CD14-positive monocyte (primary cell): Measurements from ENCODE around the gene CGREF1. TPM values are rescaled to one million over a fixed set of nuclear protein-coding genes. Genes with fewer than 3 reads are reported as not detected.

ENCODE experiments used
- DNase-seq, 3 donors: peaks; one replicate each; pipeline ENCODE4 v3.0.0-alpha.2; 2011 to 2022
- H2AFZ ChIP-seq: 2 replicates; pipeline ENCODE4 v1.6.0; 2012; ENCODE audit warnings: mild to moderate bottlenecking, low read depth, low read length, inconsistent platforms; ENCODE audit not compliant: insufficient read depth, poor library complexity, severe bottlenecking
- H3K27ac ChIP-seq, 2 donors: 1 replicate in 1 of 2; 2 replicates in 1 of 2; pipeline ENCODE4 v1.5.1; 2012 to 2013; ENCODE audit warnings: low read length in 2 of 2, control low read depth in 1 of 2, inconsistent platforms in 1 of 2, low read depth in 1 of 2, mild to moderate bottlenecking in 1 of 2
- H3K27me3 ChIP-seq, 2 donors: one replicate each; pipeline versions ENCODE4 v1.6.0 to v1.6.1; 2011 to 2013; ENCODE audit warnings: low read length in 2 of 2; ENCODE audit not compliant: control insufficient read depth in 2 of 2, insufficient read depth in 2 of 2
- H3K36me3 ChIP-seq, 2 donors: replicated peaks in 1 of 2; 1 replicate in 1 of 2; 2 replicates in 1 of 2; pipeline versions ENCODE4 v1.5.1 to v1.6.1; 2012 to 2013; ENCODE audit warnings: low read length in 2 of 2, control low read depth in 1 of 2, inconsistent platforms in 1 of 2, mild to moderate bottlenecking in 1 of 2; ENCODE audit not compliant: insufficient read depth in 2 of 2, control insufficient read depth in 1 of 2
- H3K4me1 ChIP-seq, 2 donors: 1 replicate in 1 of 2; 2 replicates in 1 of 2; pipeline versions ENCODE4 v1.5.1 to v1.6.1; 2012 to 2013; ENCODE audit warnings: low read length in 2 of 2, control low read depth in 1 of 2, inconsistent platforms in 1 of 2, mild to moderate bottlenecking in 1 of 2, moderate library complexity in 1 of 2; ENCODE audit not compliant: insufficient read depth in 2 of 2, control insufficient read depth in 1 of 2
- H3K4me2 ChIP-seq: replicated peaks from 2 replicates; pipeline ENCODE3; 2012; ENCODE audit warnings: low read length, moderate library complexity, mild to moderate bottlenecking; ENCODE audit not compliant: poor library complexity, severe bottlenecking; ENCODE audit errors: extremely low read depth
- H3K4me3 ChIP-seq, 3 experiments: fragments of 200-600 bp in 1 of 3; sonication (generic) in 1 of 3; replicated peaks in 1 of 3; 1 replicate in 2 of 3; 2 replicates in 1 of 3; pipeline ENCODE4 v1.5.1; 2011 to 2013; ENCODE audit warnings: low read length in 3 of 3, mild to moderate bottlenecking in 3 of 3, control low read depth in 2 of 3, low read depth in 2 of 3, inconsistent platforms in 1 of 3, moderate library complexity in 1 of 3
- H3K79me2 ChIP-seq: 2 replicates; pipeline ENCODE4 v1.6.0; 2012; ENCODE audit warnings: mild to moderate bottlenecking, control low read depth, inconsistent platforms, low read length, moderate library complexity; ENCODE audit not compliant: insufficient read depth
- H3K9ac ChIP-seq: 2 replicates; pipeline ENCODE4 v1.6.0; 2017; ENCODE audit warnings: low read length, mild to moderate bottlenecking; ENCODE audit not compliant: insufficient read depth, poor library complexity, severe bottlenecking
- H3K9me3 ChIP-seq, 2 donors: replicated peaks in 1 of 2; 1 replicate in 1 of 2; 2 replicates in 1 of 2; pipeline versions ENCODE4 v1.5.1 to v1.6.1; 2012 to 2013; ENCODE audit warnings: low read length in 2 of 2, control low read depth in 1 of 2; ENCODE audit not compliant: control insufficient read depth in 1 of 2, insufficient read depth in 1 of 2
- H4K20me1 ChIP-seq: 2 replicates; pipeline ENCODE4 v1.6.0; 2012; ENCODE audit warnings: mild to moderate bottlenecking, low read length, control low read depth, moderate library complexity; ENCODE audit not compliant: insufficient read depth
- H3K27ac Mint-ChIP-seq, 7 donors: one replicate each; pipeline ENCODE4 v1.8.0; 2020; ENCODE audit warnings: mild to moderate bottlenecking in 7 of 7, mixed read lengths in 7 of 7, moderate library complexity in 6 of 7, inconsistent platforms in 2 of 7
- H3K27me3 Mint-ChIP-seq, 3 donors: one replicate each; pipeline ENCODE4 v1.8.0; 2021 to 2022; ENCODE audit warnings: low read depth in 3 of 3, mild to moderate bottlenecking in 3 of 3, mixed read lengths in 3 of 3, moderate library complexity in 3 of 3, inconsistent platforms in 1 of 3
- H3K36me3 Mint-ChIP-seq, 2 donors: one replicate each; pipeline ENCODE4 v1.8.0; 2020; ENCODE audit warnings: mixed read lengths in 2 of 2, inconsistent platforms in 1 of 2, mild to moderate bottlenecking in 1 of 2
- H3K4me1 Mint-ChIP-seq: one replicate; pipeline ENCODE4 v1.8.0; 2020; ENCODE audit warnings: mild to moderate bottlenecking, mixed read lengths
- H3K4me3 Mint-ChIP-seq, 2 donors: one replicate each; pipeline ENCODE4 v1.8.0; 2020; ENCODE audit warnings: mild to moderate bottlenecking in 2 of 2, mixed read lengths in 2 of 2, moderate library complexity in 1 of 2
- H3K9me3 Mint-ChIP-seq, 7 donors: one replicate each; pipeline ENCODE4 v1.8.0; 2020 to 2022; ENCODE audit warnings: mixed read lengths in 7 of 7, mild to moderate bottlenecking in 6 of 7, moderate library complexity in 6 of 7, inconsistent platforms in 2 of 7
- CTCF ChIP-seq: fragments of 200-600 bp; IDR thresholded peaks from one replicate; pipeline ENCODE4 v1.8.0; 2022; ENCODE audit warnings: antibody characterized with exemption, mild to moderate bottlenecking
- WGBS: methylation state at CpG from one replicate; pipeline ENCODE4 v1.1.5; 2013; ENCODE audit warnings: missing lambda C conversion rate; ENCODE audit not compliant: insufficient coverage; 5-methylcytosine and 5-hydroxymethylcytosine counted together
- intact Hi-C, 2 donors: fragments of 100-400 bp; cut with micrococcal nuclease; formaldehyde crosslinking; loops; one replicate each; pipeline versions ENCODE4 v1.15.0 to v1.15.1; 2023
- polyA plus RNA-seq, 3 donors: library from polyadenylated mRNA; depleted of rRNA in 1 of 3; unstranded in 2 of 3; stranded (reverse) in 1 of 3; fragments of 300-500 nt in 2 of 3; fragments of >200 nt in 1 of 3; fragmentation: Illumina TruSeq in 2 of 3; gene quantifications; 1 replicate in 2 of 3; 2 replicates in 1 of 3; pipeline ENCODE4 v1.2.3, GENCODE V29; 2012 to 2021

The CGREF1 gene
- polyA plus RNA-seq, 3 donors, result not detected

GRCh38 chr2:27147935-27148334 lies 29.0 kb upstream of the CGREF1 start:
- no peaks in the 10 kb centered on the region for H3K36me3 ChIP-seq
- no peak overlapping the region for H3K9ac ChIP-seq
- no peak for DNase-seq
- WGBS, result 92% methylated on average over 5 of the region's 8 CpGs
- no peaks in the 10 kb centered on the region for H3K79me2 ChIP-seq
- peaks cover 0 to 4% of the 10 kb centered on the region in 2 donors for H3K27me3 ChIP-seq
- no peaks in the 10 kb centered on the region for H3K4me1 ChIP-seq
- no peak for TF ChIP-seq CTCF
- no peaks in the 10 kb centered on the region for H3K9me3 ChIP-seq
- H4K20me1 ChIP-seq, result no peaks in the 10 kb centered on the region
- Mint-ChIP-seq H3K36me3 (no peaks in the 10 kb centered on the region), H3K9me3 (peaks cover 0 to 2% (median 0%) of the 10 kb centered on the region in 7 donors), H3K4me3 (no peak overlapping the region), H3K27ac (no peak overlapping the region), H3K27me3 (peaks cover 0 to 17% (median 16%) of the 10 kb centered on the region in 3 donors), H3K4me1 (no peaks in the 10 kb centered on the region)
- no peak overlapping the region for H3K27ac ChIP-seq
- no peak overlapping the region for H3K4me3 ChIP-seq
- intact Hi-C loops, result no loop called here
- no peak overlapping the region for H2AFZ ChIP-seq
- H3K4me2 ChIP-seq, result no peak overlapping the region

- no peak overlapping the region for H3K9ac ChIP-seq
- H3K4me1 Mint-ChIP-seq, result no peaks in the 10 kb centered on the region
- no peaks in the 10 kb centered on the region for H3K9me3 ChIP-seq
- no peak overlapping the region for H3K4me3 Mint-ChIP-seq
- DNase-seq, result no peak
- H3K27me3 ChIP-seq, result peaks cover 0 to 4% of the 10 kb centered on the region in 2 donors
- no peak overlapping the region for H2AFZ ChIP-seq
- intact Hi-C loops, result no loop called here
- H3K36me3 Mint-ChIP-seq, result no peaks in the 10 kb centered on the region
- H3K9me3 Mint-ChIP-seq, result peaks cover 0 to 2% (median 0%) of the 10 kb centered on the region in 7 donors
- H3K36me3 ChIP-seq, result no peaks in the 10 kb centered on the region
- no peak overlapping the region for H3K4me2 ChIP-seq
- no peak overlapping the region for H3K4me3 ChIP-seq
- no peak overlapping the region for H3K27ac Mint-ChIP-seq
- no peaks in the 10 kb centered on the region for H3K79me2 ChIP-seq
- no peak for TF ChIP-seq CTCF
- H3K4me1 ChIP-seq, result no peaks in the 10 kb centered on the region
- no peaks in the 10 kb centered on the region for H4K20me1 ChIP-seq
- WGBS, result 60% methylated on average over 1 of the region's 2 CpGs
- H3K27me3 Mint-ChIP-seq, result peaks cover 0 to 20% (median 19%) of the 10 kb centered on the region in 3 donors
- H3K27ac ChIP-seq, result no peak overlapping the region
Measured at GRCh38 chr2:27145682-27146081, 26.8 kb upstream of the CGREF1 start.
